BE2C (cell line): ENCODE data around the gene SMARCA2.

Experiments used
- DNase-seq: peaks from one replicate; pipeline ENCODE4 v3.0.0-alpha.2; 2020
- H3K27me3 ChIP-seq: fragments of 250-450 bp; sonication (Bioruptor Pico); 2 replicates; pipeline ENCODE4 v1.5.1; 2020; ENCODE audit warnings: mild to moderate bottlenecking
- H3K36me3 ChIP-seq: fragments of 250-450 bp; sonication (Bioruptor Pico); 2 replicates; pipeline ENCODE4 v1.5.1; 2020; ENCODE audit warnings: mild to moderate bottlenecking
- H3K4me1 ChIP-seq: fragments of 250-450 bp; sonication (Bioruptor Pico); 2 replicates; pipeline ENCODE4 v1.5.1; 2020
- H3K4me3 ChIP-seq: 2 replicates; pipeline ENCODE4 v1.5.1; 2011; ENCODE audit warnings: low read depth, low read length
- H3K9me3 ChIP-seq: fragments of 250-450 bp; sonication (Bioruptor Pico); 2 replicates; pipeline ENCODE4 v1.5.1; 2020
- TF ChIP-seq, protein P1 (sequence below): IDR thresholded peaks from 2 replicates; pipeline ENCODE4 v1.5.1; 2012; ENCODE audit warnings: mild to moderate bottlenecking, low read depth, low read length

Gene SMARCA2

DNA sequence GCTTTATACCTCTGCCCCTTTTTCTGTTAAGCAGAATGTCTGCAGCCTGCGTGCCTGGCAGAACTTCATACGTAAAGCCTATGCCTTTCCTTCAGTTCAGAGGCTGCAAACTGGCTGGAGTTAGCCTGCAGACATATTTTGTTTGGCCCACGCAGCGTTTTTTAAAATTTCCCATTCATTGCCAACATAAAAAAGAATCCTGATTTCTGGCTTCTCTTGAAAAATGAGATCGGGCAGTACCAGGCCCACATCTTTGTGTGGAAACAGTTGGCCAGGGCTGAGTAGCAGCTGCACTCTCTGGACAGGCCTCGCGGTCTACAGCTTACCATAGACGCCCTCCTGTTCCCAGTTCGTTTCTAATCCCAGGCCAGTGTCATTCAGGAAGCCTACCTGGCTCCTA, 104.4 kb downstream of the SMARCA2 start:
- no peaks in the 10 kb centered on the region for H3K4me1 ChIP-seq
- H3K36me3 ChIP-seq = no peaks in the 10 kb centered on the region
- no peak overlapping the region for H3K4me3 ChIP-seq
- TF ChIP-seq, protein P1, sequence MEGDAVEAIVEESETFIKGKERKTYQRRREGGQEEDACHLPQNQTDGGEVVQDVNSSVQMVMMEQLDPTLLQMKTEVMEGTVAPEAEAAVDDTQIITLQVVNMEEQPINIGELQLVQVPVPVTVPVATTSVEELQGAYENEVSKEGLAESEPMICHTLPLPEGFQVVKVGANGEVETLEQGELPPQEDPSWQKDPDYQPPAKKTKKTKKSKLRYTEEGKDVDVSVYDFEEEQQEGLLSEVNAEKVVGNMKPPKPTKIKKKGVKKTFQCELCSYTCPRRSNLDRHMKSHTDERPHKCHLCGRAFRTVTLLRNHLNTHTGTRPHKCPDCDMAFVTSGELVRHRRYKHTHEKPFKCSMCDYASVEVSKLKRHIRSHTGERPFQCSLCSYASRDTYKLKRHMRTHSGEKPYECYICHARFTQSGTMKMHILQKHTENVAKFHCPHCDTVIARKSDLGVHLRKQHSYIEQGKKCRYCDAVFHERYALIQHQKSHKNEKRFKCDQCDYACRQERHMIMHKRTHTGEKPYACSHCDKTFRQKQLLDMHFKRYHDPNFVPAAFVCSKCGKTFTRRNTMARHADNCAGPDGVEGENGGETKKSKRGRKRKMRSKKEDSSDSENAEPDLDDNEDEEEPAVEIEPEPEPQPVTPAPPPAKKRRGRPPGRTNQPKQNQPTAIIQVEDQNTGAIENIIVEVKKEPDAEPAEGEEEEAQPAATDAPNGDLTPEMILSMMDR = no peak
- DNase-seq = no peak
- no peaks in the 10 kb centered on the region for H3K9me3 ChIP-seq
- no peaks in the 10 kb centered on the region; the same call in 1 of the 2 replicates for H3K27me3 ChIP-seq

DNA sequence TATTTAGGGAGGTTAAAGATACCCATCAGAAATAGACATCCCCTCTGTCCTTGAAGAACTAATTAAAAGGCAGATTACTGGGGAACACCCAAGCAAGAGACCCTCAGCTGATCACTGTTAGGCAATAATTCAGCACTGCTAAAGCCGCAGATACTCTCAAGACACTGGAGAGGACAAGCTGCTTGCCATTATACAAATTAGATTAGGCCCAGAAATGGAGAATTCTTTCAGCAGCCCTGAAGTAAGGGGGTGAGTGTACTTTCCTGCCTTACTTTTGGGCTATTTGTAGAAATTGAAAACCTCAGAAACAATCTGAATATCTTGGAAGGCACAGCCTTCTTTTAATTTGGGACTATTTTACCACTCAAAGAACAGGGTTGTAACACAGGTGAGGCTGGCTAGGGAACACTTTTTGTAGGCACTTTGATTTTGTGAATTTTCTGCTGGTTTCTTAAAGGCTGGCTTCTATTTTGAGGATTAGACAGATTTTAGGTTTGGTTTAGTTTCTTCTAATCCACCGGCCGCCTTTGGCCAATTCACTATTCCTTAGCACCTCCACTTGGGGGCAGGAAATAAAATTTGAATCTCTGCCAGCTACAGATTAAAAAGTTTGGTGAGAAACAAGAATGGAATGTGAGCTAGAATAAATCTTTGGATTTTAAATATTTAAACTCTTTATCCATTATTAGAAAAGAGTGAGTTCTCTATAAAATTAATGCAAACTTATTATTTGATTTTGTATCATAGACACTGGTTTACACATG, 106.0 kb downstream of the SMARCA2 start:
- Histone ChIP-seq H3K4me3 (no peak overlapping the region), H3K4me1 (no peaks in the 10 kb centered on the region), H3K27me3 (no peaks in the 10 kb centered on the region; the same call in 1 of the 2 replicates), H3K9me3 (no peaks in the 10 kb centered on the region), H3K36me3 (no peaks in the 10 kb centered on the region)
- TF ChIP-seq, protein P1 = no peak
- DNase-seq = no peak

DNA sequence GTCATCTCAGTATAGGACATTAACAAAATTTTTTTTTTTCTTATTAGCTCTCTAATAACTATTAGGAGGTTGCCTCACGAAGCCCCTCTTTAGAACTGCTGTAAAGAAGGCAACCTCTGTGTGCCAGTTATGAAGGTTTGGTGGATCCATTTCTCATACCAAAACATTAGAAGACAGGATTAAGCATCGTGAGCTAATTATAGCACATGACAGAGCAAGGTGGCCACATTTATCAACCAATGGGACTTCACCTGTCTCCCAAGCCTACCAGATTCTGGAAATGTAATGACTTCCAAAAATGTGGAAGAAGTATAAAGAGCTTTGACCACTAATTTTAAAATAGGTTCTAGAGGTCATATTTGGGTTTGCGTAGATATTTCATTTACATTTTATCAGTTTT, 107.2 kb downstream of the SMARCA2 start:
- Histone ChIP-seq H3K9me3 (no peaks in the 10 kb centered on the region), H3K4me1 (no peaks in the 10 kb centered on the region), H3K4me3 (no peak overlapping the region), H3K36me3 (no peaks in the 10 kb centered on the region), H3K27me3 (no peaks in the 10 kb centered on the region; the same call in 1 of the 2 replicates)
- no peak for DNase-seq
- TF ChIP-seq, protein P1 = no peak

DNA sequence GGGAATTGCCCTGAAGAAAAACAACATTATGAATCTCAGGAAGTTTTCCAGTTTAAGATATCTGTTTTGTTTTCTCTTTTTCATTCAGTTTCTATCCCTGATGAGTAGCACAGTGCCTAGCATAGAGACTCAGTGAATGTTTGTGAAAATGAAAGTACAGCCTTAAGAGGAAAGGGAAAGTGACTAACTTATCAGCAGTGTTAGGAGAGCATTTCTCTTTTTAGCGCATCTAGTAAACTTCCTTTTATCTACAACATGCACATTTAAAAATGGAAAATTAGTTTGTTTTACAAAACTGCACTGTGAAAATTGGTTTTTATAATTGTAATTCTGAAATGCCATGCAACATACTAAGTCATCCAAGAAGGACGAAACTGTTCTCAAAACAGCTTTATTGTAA, 110.8 kb downstream of the SMARCA2 start:
- no peak overlapping the region for H3K4me3 ChIP-seq
- no peaks in the 10 kb centered on the region for H3K4me1 ChIP-seq
- no peaks in the 10 kb centered on the region for H3K36me3 ChIP-seq
- TF ChIP-seq, protein P1 = no peak
- no peaks in the 10 kb centered on the region; the same call in 1 of the 2 replicates for H3K27me3 ChIP-seq
- H3K9me3 ChIP-seq = no peaks in the 10 kb centered on the region
- DNase-seq = no peak

DNA sequence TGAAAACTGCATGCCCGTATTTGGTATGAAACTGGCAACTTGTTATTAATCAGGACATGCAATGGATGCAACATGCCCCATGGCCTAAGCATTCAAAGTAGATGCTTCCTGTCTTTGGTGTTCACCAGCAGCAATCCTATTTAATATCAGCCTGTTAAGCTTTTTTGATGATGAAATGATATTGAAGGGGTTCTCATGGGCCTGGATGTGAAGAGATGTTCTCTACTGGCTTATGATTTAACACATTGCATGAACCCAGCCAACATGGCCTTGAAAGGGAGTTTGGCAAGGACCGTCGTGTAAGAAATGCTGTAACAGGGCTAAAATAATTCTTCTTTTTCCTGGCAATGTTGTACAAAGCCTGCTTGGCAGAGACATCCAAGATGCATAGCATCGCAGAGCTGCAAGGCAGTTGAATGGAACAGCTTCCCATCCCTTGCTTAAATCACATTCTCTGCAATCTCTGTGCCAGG, 111.2 kb downstream of the SMARCA2 start:
- Histone ChIP-seq H3K9me3 (no peaks in the 10 kb centered on the region), H3K4me1 (no peaks in the 10 kb centered on the region), H3K36me3 (no peaks in the 10 kb centered on the region), H3K4me3 (no peak overlapping the region), H3K27me3 (no peaks in the 10 kb centered on the region; the same call in 1 of the 2 replicates)
- no peak for DNase-seq
- TF ChIP-seq, protein P1 = no peak

DNA sequence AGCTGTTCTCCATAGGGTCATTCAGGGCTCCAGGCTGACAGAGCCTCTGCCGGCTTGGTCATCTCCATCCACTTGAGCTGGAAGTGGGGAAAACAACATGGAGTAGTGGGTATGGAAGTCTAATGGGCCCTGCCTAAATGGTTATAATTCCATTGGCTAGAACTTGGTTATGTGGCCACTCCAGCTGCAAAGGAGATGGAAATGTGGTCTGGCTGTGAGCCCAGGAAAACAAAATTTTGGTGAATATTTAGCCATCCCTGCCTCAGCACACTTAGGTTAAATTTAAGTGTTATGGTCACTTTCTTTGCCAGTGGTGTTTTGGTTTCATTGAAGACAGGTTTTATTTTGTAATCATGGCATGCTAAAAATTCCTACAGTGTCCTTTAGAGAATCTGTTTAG, 112.3 kb downstream of the SMARCA2 start:
- no peaks in the 10 kb centered on the region; the same call in 1 of the 2 replicates for H3K27me3 ChIP-seq
- no peaks in the 10 kb centered on the region for H3K4me1 ChIP-seq
- no peak overlapping the region for H3K4me3 ChIP-seq
- no peak for DNase-seq
- TF ChIP-seq, protein P1 = no peak
- no peaks in the 10 kb centered on the region for H3K36me3 ChIP-seq
- H3K9me3 ChIP-seq = no peaks in the 10 kb centered on the region
